ENCODE results near the gene NDUFV2.

GRCh38 chr18:9153256-9153655 is 50.8 kb downstream of the NDUFV2 start:
- TF ChIP-seq SIX5 (IDR thresholded peaks at IDR 0.05; ENCODE audit: low read depth, low read length) = no peak
- TF ChIP-seq CTBP2 (IDR thresholded peaks at IDR 0.05; ENCODE audit: borderline replicate concordance, insufficient read depth, insufficient read length, low read length) = no peak
- no peak for TF ChIP-seq EZH2 (IDR thresholded peaks at IDR 0.05; ENCODE audit: low read depth, low read length, severe bottlenecking)
- no peak for TF ChIP-seq ZNF274 (IDR thresholded peaks at IDR 0.05; ENCODE audit: borderline replicate concordance, extremely low read depth, low read length)
- TF ChIP-seq CEBPB (IDR thresholded peaks at IDR 0.05; ENCODE audit: low read depth, low read length) = no peak
- no peak for TF ChIP-seq USF2 (IDR thresholded peaks at IDR 0.05; ENCODE audit: low read length)
- TF ChIP-seq CTCF (IDR thresholded peaks at IDR 0.05; ENCODE audit: control extremely low read depth in 1 of 3, insufficient read depth in 1 of 3, low read depth in 1 of 3, low read length in 3 of 3) = no peak
